Measurements from ENCODE around the gene CBFA2T2.
"Not testable (repeated sequence)": the region's sequence is repeated elsewhere in the genome, so short reads cannot be mapped to it uniquely, and the experiment has no call there.

CBFA2T2 gene

GRCh38 chr20:33470457-33470856 lies 19.4 kb upstream of the CBFA2T2 start:
- no peak for DNase-seq (ENCODE audit: low read depth in 1 of 2, low spot score in 1 of 2)

GRCh38 chr20:33470866-33471265 lies 19.0 kb upstream of the CBFA2T2 start:
- DNase-seq (ENCODE audit: low read depth in 1 of 2, low spot score in 1 of 2), result no peak

DNA sequence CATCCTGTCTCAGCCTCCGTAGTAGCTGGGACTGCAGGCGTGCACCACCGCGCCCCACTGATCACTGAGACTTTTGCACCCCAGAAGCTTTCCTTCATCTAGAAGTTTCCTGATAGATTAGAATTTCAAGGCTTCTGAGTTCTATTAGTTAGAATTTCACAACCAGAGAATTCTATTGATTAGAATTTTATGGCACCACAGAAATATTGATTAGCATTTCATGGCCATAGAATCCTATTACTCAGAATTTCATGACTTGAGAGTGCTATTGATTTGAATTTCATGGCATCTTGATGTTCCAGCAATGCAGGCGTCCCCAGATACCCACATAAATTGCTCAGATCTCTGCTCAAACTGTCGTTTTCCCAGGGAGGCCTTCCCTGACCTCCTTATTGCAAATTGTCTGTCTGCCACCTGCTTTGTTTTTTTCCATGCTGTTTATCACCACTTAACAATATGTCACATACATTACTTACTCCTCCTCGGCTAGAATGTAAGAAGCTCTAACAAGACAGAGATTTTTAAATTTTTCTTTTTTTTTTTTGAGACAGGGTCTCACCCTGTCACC lies 16.9 kb upstream of the CBFA2T2 start:
- no peak for DNase-seq (ENCODE audit: low read depth in 1 of 2, low spot score in 1 of 2)

GRCh38 chr20:33474097-33474873 lies 15.6 kb upstream of the CBFA2T2 start:
- no peak for DNase-seq (ENCODE audit: low read depth in 1 of 2, low spot score in 1 of 2)

- no peak for DNase-seq (ENCODE audit: low read depth in 1 of 2, low spot score in 1 of 2)
Measured at GRCh38 chr20:33474963-33475362, 14.9 kb upstream of the CBFA2T2 start.

DNA sequence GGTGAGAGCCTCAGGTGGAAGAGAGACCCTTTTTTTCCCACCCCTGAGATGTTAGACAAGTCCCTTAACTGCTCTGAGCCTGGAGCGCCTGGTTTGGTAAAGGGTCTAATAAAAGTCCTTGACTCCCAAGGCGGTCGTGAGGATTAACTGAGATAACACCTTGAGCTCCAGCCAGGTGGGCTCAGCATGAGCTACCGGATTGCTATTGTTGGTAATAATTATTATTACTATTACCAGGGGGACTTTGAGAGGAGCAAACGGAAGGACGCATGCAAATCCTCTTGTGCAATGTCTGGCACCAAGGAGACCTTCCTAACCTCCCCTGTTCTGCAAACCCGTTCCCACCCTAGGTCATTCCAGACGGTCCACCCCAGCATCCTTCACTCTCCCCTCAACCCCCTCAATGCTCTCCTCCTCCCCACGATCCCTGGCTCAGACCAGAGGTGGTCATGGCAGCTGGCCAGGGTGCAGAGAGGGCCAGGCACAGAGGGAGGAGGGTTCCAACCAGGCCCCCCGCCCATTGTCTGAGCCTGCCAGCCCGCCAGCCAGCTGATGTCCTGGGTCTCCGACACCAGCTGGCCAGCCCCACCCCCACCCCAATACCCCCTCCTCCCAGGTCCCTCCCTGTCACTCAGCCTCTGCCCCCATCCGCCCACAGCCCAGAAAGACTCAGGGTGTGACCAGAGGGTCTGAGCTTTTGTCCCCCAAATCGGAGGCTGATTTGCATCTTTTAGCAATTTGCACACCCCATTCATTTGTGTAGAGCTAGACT lies 14.3 kb upstream of the CBFA2T2 start:
- DNase-seq (ENCODE audit: low read depth in 1 of 2, low spot score in 1 of 2), result no peak

- DNase-seq (ENCODE audit: low read depth in 1 of 2, low spot score in 1 of 2), result no peak
Measured at GRCh38 chr20:33477386-33478234, 12.3 kb upstream of the CBFA2T2 start.

- no peak for DNase-seq (ENCODE audit: low read depth in 1 of 2, low spot score in 1 of 2)
Measured at GRCh38 chr20:33480048-33480447, 9.8 kb upstream of the CBFA2T2 start.

DNA sequence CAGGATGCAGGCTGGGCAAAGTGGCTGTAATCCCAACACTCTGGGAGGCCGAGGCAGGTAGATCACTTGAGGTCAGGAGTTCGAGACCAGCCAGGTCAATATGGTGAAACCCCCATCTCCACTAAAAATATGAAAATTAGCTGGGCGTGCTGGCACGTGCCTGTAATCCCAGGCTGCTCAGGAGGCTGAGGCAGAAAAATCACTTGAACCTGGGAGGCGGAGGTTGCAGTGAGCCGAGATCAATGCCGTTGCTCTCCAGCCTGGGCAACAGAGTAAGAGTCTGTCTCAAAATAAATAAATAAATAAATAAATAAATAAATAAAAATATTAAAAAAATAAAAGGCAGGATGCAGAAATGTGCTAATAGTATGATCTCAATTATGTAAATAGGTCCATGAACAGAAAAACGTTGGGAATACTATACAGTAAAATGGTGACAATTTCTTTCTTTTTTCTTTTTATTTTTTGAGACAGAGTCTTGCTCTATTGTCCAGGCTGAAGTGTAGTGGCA lies 8.4 kb upstream of the CBFA2T2 start:
- no peak for DNase-seq (ENCODE audit: low read depth in 1 of 2, low spot score in 1 of 2)

- no peak for DNase-seq (ENCODE audit: low read depth in 1 of 2, low spot score in 1 of 2)
Measured at GRCh38 chr20:33482581-33482980, 7.3 kb upstream of the CBFA2T2 start.

GRCh38 chr20:33483186-33483585 lies 6.7 kb upstream of the CBFA2T2 start:
- DNase-seq (ENCODE audit: low read depth in 1 of 2, low spot score in 1 of 2), result not testable (repeated sequence)

GRCh38 chr20:33488201-33488600 lies 1.7 kb upstream of the CBFA2T2 start:
- DNase-seq (ENCODE audit: low read depth in 1 of 2, low spot score in 1 of 2), result no peak

DNA sequence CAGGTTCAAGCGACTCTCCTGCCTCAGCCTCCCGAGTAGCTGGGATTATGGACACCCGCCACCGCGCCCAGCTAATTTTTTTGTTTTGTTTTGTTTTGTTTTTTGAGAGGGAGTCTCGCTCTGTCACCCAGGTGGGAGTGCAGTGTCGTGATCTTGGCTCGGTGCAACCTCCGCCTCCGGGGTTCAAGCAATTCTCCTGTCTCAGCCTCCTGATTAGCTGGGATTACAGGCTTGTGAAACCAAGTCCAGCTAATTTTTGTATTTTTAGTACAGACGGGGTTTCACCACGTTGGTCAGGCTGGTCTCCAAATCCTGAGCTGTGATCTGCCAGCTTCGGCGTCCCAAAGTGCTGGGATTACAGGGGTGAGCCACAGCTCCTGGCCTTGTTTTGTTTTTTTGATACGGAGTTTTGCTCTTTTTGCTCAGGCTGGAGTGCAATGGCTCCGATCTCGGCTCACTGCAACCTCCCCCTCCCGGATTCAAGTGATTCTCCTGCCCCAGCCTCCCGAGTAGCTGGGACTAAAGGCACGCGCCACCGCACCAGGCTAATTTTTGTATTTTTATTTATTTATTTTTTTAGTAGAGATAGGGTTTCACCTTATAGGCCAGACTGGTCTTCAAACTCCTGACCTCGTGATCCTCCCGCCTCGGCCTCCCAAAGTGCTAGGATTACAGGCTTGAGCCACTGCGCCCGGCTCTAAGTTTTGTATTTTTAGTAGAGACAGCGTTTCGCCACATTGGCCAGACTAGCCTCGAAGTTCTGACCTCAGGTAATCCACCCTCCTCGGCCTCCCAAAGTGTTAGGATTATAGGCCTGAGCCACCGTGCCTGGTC lies 1.0 kb upstream of the CBFA2T2 start:
- DNase-seq (ENCODE audit: low read depth in 1 of 2, low spot score in 1 of 2), result not testable (repeated sequence)

DNA sequence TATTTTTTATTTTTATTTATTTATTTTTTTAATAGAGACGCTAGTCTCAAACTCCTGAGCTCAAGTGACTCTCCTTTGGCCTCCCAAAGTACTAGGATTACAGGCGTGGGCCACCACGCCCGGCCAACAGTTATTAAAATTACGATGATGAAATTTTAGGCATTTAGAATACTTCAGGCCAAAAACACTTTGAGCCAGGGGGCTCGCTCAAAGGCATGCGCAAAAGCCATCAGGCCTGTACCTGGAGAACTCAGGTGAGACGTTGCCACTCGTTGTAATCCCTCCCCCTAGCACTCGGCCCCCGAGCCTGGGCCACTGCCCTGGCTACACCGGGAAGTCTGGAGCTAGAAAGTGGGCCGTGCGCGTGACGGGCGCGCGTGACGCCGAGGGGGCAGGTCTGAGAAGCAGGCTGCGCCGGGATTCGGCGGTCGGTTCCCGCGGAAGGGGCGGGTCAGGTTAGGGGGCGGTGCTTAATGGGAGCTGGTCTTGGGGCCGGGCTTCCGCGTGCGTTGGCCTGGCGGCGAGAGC lies 337 bp upstream of the CBFA2T2 start:
- peak; percentile 98 to 99 for DNase-seq (ENCODE audit: low read depth in 1 of 2, low spot score in 1 of 2)

- DNase-seq (ENCODE audit: low read depth in 1 of 2, low spot score in 1 of 2), result no peak
Measured at GRCh38 chr20:33490934-33491656, 1.2 kb downstream of the CBFA2T2 start.

DNA sequence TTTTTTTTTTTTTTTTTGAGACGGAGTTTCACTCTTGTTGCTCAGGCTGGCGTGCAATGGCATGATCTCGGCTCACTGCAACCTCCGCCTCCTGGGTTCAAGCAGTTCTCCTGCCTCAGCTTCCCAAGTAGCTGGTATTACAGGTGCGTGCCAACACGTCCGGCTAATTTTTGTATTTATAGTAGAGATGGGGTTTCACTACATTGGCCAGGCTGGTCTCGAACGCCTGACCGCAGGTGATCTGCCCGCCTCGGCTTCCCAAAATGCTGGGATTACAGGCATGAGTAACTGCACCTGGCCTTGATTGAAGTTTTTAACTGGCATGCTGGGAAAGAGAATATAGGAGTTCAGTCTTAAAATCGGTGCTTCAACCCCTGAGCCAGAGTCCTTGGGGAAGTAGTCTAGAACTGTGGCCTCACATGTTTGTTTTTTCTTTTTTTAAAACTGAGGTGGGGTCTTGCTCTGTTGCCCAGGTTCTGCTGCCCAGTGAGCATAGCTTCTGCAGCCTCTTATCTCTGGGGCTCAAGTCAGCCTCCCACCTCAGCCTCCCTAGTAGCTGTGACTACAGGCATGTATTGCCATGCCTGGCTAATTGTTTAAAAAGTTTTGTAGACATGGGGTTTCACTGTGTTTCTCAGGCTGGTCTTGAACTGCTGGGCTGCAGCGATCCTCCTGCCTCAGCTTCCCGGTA lies 3.3 kb downstream of the CBFA2T2 start:
- DNase-seq (ENCODE audit: low read depth in 1 of 2, low spot score in 1 of 2), result no peak

- DNase-seq (ENCODE audit: low read depth in 1 of 2, low spot score in 1 of 2), result not testable (repeated sequence)
Measured at GRCh38 chr20:33496776-33497175, 6.9 kb downstream of the CBFA2T2 start.

DNA sequence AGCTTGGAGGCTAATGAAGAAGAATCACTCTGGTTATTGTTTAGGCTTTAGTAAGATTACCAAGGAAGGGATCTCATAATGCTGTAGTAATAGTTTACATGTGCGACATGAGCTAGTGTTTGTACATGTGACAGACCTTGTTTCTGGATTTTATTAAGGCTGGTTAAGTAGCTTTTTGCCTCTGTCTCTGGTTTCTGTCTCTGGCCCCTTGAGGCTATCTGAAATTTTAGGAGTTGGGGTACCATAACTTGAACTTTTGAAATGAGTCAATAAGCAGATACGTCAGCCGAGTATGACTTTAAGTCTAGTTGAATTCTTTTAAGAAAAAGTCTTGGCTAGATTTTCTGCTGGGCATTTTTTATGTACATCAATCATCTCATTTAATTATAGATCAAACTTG lies 9.5 kb downstream of the CBFA2T2 start:
- no peak for DNase-seq (ENCODE audit: low read depth in 1 of 2, low spot score in 1 of 2)

DNA sequence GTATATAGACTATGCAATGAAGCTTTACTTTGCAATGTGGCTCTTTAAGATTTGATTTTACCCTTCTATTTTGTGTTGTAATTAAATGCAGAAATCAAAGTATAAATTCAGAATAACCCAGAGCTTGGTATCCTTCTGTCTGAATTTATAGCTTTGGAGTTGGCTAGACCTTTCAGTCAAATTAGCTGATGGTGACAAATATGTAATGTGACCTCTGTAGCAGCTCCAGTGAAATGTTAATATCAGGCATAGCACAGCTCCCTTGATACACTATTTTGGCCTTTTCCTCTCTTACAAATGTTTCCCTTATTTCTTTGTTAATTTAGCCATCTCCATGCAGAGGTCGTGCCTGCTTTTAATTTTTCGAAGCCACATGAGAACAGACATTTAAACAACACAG lies 11.1 kb downstream of the CBFA2T2 start:
- DNase-seq (ENCODE audit: low read depth in 1 of 2, low spot score in 1 of 2), result no peak
